ENCODE data around the gene AFAP1.

The AFAP1 gene

GRCh38 chr4:7929118-7929951 is 10.3 kb downstream of the AFAP1 start:
- in situ Hi-C loops (cut with HindIII; ENCODE audit: low sequenced_read_pairs) = no loop called here
- peak; percentile 58 for DNase-seq (ENCODE audit: low read depth, low spot score)
- peak; percentile 38 for TF ChIP-seq CTCF (IDR thresholded peaks at IDR 0.05; ENCODE audit: low read depth, low read length)
- H3K4me3 ChIP-seq (ENCODE audit: low read depth, low read length) = no peak overlapping the region

- no peak overlapping the region for H3K4me3 ChIP-seq (ENCODE audit: low read depth, low read length)
- in situ Hi-C loops (cut with HindIII; ENCODE audit: low sequenced_read_pairs) = no loop called here
Observed at GRCh38 chr4:7928711-7929110, 10.9 kb downstream of the AFAP1 start.

GRCh38 chr4:7926822-7927221 is 12.8 kb downstream of the AFAP1 start:
- no peak for TF ChIP-seq CTCF (IDR thresholded peaks at IDR 0.05; ENCODE audit: low read depth, low read length)
- no peak for DNase-seq (ENCODE audit: low read depth, low spot score)
- H3K4me3 ChIP-seq (ENCODE audit: low read depth, low read length) = no peak overlapping the region
- in situ Hi-C loops (cut with HindIII; ENCODE audit: low sequenced_read_pairs) = no loop called here

More at GRCh38 chr4:7928711-7929110, 10.9 kb downstream of the AFAP1 start:
- DNase-seq (ENCODE audit: low read depth, low spot score) = no peak
- no peak for TF ChIP-seq CTCF (IDR thresholded peaks at IDR 0.05; ENCODE audit: low read depth, low read length)

- in situ Hi-C loops (cut with HindIII; ENCODE audit: low sequenced_read_pairs) = no loop called here
- no peak for TF ChIP-seq CTCF (IDR thresholded peaks at IDR 0.05; ENCODE audit: low read depth, low read length)
- H3K4me3 ChIP-seq (ENCODE audit: low read depth, low read length) = no peak overlapping the region
- no peak for DNase-seq (ENCODE audit: low read depth, low spot score)
Observed at GRCh38 chr4:7924570-7924969, 15.1 kb downstream of the AFAP1 start.

- H3K4me3 ChIP-seq (ENCODE audit: low read depth, low read length) = no peak overlapping the region
- no peak for TF ChIP-seq CTCF (IDR thresholded peaks at IDR 0.05; ENCODE audit: low read depth, low read length)
- DNase-seq (ENCODE audit: low read depth, low spot score) = no peak
- in situ Hi-C loops (cut with HindIII; ENCODE audit: low sequenced_read_pairs) = no loop called here
Observed at GRCh38 chr4:7924163-7924562, 15.5 kb downstream of the AFAP1 start.

- TF ChIP-seq CTCF (IDR thresholded peaks at IDR 0.05; ENCODE audit: low read depth, low read length) = no peak
- H3K4me3 ChIP-seq (ENCODE audit: low read depth, low read length) = no peak overlapping the region
- no peak for DNase-seq (ENCODE audit: low read depth, low spot score)
- in situ Hi-C loops (cut with HindIII; ENCODE audit: low sequenced_read_pairs) = no loop called here
Observed at GRCh38 chr4:7922466-7922865, 17.2 kb downstream of the AFAP1 start.

Measured in astrocyte of the spinal cord (primary cell).